HG03521 (cell line): ENCODE measurements around the gene AGBL4.
A peak's percentile ranks its signal among the peaks of the same experiment; 100 is the strongest.

Experiments
- ATAC-seq: cut with Tn5 transposase; IDR thresholded peaks from one replicate; pipeline ENCODE4 v1.9.1; 2021; ENCODE audit warnings: mild to moderate bottlenecking, moderate library complexity; ENCODE audit not compliant: unreplicated experiment

The AGBL4 gene

DNA sequence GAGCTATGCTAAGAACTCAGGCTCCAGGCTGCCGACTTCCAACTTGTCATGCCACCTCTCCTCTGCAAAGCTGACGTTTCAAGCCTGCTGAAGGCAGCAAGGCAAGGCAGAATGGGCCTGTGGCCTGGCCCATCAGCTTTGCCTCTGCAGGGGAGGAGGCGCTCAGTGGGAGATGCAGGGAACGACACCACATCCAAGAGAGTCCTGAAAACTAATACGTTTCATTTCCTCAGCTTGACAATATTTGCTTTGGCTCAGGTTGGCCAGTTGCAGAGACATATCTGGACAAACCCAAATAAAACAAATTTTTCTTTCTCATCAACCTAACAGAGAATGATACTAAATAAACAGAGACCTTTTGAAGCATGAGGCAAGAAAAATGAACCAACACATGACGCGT, 1282.4 kb downstream of the AGBL4 start:
- no peak for ATAC-seq

DNA sequence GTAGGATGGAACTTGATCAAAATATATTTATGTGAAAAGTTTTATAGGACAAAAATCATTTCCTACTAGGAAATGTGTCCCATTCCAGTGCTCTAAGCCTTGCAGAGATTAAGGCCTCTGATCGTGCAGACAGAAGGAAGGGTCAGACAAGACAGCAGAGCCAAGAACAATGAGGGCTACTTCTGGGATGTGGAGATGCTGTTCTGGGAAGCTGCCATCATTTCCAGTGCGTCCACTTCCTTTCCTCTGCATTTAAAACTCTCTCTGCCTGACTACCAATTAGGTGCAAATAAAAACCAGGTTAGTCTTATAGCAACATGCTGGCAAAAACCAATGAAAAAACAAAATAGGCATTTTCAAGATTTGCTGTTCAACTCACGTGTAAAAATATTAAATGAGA, 1283.1 kb downstream of the AGBL4 start:
- no peak for ATAC-seq

DNA sequence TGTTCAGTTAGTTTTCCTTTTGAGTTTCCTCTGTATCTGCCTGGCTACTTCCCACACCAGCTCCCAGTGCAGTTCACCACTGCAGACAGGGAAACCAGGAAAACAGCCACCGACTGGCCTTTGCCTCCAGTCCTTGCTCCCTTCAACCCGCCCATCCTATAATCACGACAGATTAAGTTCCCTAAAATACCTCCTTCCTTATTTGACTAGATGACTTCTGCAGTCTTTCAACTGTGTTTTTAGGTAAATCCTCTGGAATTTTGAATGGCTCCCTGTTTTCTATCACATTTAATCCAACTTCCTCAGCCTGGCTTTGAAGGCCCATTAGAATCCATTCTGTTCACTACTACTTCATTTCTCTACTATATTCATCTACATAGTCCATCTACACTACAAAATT, 1284.7 kb downstream of the AGBL4 start:
- ATAC-seq, result no peak

DNA sequence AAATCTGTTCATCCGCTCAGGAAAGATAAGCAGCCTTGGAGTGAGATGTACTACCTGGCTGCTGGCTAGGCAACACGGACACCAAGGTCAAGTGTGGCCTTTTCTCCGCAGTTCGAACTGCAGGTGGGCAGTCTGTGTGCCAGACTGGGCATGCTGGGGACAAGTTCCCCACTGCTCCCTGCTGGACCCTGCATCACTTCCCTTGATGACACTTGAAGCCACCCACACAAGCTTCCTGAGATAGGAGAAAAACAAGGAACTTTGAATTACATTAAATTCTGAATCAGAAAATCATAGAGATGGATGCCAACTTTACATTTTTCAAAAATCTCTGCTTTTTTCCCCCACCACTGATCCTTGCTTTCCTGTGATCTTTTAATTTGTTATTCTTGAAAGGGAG, 1285.4 kb downstream of the AGBL4 start:
- no peak for ATAC-seq

DNA sequence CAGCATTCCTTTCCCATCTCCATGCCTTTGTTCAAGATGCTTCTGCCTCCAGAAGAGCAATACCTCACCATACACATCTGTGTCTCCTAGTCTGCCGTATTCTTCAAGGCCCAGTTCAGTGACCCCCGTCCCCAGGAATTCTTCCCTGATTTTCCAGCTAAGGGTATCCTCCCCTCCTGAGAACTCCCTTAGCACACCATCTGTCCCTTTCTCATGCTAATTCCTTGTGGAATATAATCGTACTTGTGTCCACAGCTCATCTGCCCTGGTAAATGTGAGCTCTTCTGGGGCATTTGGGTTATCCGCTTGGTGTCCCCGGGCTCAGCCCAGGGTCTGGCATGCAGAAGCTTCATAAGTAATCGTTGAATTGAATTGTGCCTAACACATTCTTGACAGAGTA, 1288.0 kb downstream of the AGBL4 start:
- ATAC-seq, result no peak

DNA sequence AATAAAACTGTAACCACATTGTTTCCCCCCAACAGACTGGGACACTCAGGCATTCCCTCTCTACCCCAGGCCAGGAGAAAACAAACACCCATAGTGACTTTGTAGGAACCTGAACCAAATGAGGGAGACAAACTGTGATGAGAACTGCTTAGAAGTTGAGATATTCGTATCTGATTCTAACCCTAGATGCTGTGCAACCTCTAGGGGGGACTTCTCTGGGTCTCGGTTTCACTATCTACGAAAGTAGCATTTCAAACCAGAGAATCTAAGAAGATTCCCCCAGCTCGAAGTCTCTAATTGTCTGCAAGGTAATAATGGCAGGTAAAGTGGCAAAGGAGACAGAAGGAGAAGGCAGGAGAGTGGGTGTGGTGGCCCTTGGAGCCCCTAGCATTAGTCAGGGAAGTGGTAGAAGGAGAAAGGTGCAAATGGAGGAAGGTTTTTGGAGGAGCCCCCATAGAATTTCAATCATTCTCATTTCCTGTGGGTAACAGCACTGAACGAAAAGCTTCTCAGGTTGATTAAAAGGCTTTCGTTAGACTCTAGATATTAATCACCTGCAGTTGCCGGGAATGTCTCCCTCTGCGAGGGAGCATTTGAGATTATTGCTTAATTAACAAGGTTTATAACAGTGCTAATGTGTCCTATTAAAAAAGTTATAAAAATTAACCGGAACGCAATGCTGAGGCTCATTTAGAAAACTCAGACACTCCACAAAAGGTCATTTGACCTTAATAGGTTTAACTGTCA, 1293.4 kb downstream of the AGBL4 start:
- peak; percentile 78 for ATAC-seq

DNA sequence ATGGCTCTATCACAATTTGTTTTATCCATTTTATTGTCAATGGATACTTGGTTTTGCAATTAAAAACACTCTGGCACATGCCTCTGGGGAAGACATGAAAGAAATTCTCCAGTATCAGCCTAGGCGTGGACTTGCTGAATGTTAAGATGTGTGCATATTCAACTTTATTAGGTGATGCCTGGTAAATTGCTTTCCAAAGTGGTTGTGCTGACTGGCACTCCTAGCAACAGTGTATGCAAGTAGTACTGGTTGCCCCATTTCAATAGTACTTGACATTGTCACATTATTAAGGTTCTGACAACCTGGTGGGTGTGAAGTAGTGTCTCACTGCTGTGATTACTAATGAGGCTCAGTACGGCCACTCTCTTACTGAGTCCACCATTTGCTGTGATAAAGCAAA, 1295.2 kb downstream of the AGBL4 start:
- no peak for ATAC-seq

DNA sequence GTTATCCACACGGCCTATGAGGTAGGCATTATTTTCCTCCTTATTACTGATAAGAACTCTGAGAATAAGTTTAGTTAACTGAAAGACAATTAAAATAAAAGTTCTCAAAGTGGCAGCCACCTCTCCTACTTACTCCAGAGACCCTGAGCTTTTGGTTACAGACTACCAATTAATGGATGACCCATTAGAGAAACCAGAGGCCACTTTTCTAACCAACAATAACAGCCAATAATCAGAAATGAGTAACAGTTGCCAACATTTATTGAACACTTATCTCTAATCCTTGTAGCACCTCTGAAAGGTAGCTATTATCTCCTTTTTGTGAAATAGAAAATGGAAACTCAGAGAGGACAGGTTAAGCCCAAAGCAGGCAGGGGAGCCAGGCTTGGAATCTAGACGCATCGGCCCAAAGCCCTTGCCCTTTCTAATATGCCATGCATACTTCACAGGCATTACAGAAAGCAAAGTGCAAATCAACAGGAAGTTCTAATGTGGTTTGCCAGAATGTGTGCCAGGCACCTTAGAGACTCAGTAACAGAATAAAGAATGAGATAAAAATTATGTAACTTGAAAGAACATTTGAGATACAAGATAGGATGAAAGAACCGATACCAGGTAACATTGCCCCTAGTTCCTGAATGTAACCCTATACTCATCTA, 1297.1 kb downstream of the AGBL4 start:
- ATAC-seq, result no peak

DNA sequence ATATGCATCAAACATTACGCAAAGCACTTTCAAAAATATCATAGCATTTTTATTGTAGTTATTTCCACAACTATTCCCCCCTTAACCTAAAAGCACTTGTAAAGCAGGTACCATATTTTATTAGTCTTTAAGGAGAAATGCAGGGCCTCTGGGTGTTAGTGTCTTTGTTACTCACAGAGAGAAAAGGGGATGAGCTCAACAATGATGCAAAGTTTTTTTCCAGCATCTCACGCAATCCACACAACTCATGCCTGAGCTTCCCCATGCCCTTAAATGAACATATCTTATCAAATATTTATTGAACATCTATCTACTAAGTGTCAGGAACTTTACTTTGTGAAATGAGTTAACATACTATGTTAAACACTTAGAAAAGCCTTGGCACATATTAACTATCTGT, 1297.6 kb downstream of the AGBL4 start:
- no peak for ATAC-seq

DNA sequence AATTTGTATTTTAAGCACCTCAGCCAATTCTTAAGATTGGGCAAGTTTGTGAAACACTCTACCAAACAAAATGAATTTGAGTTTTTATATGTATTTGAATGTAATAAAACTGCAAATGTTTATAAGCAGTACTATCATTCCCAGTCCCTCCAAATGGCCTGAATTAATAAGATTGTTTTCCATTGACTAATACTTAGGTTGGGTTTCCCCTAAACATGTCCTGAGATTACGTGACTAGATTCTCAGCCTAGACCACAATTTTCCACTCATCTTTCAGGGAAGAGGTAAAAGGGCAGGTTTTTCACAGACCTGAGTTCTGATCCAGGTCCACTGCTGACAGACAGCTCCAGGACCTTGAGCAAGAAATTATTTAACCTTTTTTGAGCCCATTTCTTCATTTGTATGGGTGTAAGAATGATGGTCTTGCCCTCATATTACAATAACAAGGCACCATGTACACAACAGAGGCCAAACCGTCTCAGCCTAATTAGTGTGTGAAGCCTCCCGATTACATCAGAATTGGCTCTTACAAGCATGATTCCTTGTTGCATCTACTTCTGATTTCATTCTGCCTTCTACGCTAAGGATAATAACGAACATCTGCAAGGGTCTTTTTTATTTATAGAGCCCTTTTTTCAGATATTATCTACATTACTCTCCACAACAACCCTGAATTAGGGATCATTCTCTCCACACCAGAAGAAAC, 1298.3 kb downstream of the AGBL4 start:
- ATAC-seq, result no peak

DNA sequence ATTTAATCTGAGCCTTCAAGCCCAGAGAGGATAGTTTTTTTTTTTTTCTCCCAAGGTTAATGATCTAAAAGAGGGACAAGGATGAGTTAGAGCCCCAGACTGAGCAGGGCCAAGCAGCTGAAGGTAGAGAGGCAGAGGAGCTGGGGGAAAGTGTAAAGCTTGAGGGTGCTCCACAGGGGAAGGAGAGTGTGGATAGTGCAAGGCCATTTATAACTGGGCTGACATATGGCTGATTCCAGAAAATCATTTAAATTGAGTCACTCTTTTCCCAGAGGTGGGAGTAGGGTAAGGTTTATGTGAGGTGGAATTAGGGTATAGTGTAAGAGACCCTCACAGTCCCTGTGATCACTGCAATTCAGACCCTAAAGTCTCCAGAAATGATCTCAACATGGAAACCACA, 1302.8 kb downstream of the AGBL4 start:
- no peak for ATAC-seq

DNA sequence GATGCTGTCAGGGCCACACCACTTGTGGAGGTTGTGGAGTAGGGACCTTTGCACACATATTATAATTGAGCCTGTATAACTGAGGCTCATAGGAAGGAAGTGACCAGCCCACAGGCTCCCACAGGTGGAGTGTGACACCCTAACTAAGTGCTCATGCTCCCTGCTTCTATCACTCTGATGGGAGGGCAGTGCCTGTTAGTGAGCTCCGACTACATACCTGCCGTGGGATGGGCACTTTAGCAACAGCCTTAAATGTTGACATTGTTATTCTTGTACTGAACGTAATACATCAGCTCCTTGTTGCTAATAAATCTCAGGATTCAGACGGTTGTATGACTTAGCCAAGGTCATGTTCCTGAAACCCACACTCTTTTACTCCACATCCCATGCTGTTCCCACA, 1305.0 kb downstream of the AGBL4 start:
- ATAC-seq, result no peak

DNA sequence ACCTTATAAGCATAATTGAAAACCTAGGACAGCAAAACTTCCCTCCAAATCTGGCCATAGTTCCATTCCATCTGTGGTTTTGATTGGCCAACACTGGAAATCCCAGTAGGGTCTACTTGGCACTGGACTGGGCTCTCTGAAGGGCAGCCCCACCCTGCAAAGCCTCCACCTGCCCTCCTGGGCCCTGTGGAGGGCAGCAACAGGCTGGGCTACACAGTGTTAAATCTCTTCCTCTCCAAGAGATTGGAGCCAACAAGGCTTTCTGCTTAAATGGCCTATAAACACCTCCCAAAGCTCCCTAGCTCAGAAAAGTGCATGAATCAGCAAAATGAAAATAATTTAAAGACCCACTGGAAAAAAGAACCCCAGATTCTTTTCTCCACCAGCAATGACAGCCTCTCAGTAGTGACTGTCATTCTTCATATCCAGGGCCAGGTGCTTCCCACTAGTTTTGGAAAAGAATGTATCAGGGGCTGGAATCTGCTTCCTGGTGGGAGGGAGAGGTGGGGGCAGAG, 1305.6 kb downstream of the AGBL4 start:
- ATAC-seq, result no peak

DNA sequence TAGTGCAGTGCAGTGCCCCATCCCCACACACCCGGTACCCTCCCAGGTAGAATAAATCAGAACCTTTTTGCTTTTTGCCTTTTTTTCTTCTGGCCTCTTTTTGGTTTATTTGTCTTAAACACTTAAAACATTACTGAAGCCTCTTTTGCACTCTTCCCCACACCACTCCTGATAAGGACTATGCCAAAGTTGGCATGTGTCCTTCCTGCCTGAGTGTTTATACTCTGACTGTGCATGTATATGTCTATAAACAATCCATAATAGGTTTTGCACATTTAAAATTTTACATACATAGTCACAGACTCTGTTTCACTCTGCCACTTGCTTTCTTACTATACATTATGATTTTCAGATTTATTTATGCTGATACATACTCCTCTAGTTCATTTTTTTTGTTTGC, 1306.7 kb downstream of the AGBL4 start:
- ATAC-seq, result no peak

DNA sequence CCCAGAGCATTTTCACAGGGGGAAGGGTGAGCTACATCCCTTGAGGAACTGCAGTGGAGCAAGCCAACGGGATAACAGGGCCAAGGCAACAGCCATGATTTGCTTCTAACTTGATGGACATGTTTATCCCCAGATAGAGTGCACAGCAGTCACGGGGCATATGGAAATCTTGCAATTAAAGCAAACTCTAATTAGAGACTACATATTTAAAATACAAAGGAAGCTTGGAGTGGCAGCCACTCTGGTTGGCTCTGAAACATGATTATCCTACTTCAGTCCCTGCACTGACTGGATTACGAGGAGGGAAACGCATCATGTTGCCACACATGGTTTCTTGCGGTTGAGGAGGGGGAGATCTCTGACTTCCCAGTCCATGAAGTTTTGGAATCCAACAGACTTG, 1307.8 kb downstream of the AGBL4 start:
- no peak for ATAC-seq

DNA sequence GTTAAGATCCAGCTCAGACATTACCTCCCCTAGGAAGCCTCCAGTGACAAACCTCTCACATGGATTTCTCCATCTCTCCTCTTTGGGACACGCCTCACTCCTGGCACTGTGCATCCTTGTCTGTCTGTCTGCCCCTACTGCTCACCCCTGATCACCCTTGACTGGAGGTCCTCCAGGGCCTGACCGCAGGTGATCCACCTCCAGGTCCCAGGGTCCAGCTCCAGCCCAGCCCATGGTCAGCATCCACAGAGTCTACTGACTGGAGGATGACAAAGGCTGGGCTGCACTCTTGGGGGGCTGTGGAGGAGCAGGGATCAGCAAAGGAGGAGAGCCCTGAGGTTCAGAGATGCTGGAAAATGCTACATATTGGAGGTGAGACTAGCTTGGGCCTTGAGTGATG, 1312.8 kb downstream of the AGBL4 start:
- no peak for ATAC-seq

DNA sequence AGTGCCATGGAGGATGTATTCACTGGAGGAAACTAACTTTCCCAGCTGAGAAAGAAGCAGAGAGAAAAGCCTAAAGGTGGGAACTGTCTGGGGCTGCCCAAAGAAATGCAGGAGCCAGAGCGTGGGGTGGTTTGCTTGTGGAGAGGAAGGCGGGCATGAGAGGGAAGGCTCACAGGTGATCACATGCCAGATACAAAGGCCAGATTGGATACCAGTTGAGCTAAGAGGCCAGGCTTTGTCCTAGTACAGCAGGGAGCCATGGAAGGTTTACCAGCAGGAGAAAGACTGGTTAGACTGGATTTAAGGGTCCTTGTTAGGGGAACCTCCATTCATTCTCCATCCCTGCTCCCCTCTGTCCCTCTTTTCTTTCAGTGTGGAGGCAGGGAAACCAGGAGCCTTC, 1313.4 kb downstream of the AGBL4 start:
- no peak for ATAC-seq

DNA sequence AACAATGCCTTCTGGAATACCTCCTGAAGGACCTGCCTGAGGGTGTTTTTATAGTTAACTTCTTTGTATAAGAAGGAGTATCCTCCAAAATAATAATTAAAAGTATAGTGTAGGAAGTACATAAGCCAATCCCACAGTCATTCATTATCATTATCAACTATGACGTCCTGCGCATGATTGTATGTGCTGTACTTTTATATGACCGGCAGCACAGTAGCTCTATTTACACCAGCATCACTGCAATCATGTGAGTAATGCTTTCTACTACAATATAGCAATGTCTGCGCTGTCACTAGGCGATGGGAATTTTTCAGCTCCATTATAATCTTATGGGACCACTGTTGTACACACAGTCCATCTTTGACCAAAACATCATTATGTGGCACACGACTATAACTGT, 1319.0 kb downstream of the AGBL4 start:
- no peak for ATAC-seq

DNA sequence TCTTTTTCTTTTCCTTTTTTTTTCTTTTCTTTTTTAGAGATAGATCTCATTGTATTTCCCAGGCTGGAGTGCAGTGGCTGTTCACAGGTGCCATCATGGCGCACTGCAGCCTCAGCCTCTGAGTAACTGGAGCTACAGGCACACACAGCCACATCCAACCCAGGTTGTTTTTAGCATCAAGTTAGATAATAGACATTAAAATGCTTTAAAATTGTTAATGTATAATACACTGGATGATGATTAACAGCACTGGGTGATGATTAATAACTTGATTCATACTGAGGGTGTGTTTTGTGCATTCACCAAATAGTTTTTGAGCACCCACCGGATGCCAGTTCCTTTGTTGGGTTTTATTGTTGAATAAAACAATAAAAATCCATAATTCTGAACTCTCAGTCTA, 1322.3 kb downstream of the AGBL4 start:
- ATAC-seq, result no peak

DNA sequence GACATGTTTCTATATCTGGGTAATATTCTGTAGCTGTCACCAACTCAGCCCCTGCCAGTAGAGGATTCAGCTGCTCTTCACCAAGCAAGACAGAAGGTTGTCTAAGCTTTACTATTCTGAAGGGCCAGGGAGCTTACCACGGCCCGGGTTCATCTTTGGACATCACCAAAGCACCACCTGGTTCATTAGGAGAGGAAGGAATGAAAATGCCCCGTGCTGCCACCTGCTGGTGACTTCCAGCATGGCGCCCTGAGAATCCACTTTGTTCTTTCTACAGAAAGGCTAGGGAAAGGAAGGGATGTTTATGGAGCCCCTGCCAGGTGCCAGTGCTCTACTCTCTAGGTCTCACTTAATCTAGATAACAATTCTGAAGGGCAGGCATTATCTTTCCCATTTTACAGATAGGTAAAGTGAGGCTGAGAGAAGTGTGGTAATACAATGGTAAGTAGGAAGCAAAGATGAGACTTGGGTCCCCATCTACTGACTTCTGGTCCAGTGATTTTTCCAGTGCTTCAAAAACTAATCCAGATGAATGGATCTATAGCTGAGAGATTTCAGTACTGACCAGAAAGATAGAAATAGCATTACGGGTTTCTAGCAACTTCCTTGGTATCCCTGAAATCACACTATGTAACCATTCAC, 1326.6 kb downstream of the AGBL4 start:
- ATAC-seq, result peak; percentile 52

DNA sequence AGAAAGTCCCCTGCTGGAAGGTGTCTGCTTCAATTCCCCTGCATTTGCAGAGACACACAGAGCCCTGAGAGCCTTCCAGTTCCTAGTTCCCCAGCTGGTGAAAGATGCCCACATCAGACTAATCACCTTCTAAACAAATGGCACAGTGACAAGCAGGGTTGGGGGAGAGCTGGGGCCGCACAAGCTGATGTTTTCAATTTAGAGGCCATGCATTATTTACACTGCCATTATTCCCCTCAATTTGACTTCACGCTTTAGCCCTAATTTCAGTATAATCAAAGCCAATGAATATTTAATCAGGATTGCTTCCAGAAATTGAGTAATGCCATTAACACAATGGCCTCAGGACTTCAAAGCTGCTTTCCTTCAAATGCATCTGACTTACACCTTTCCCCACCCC, 1328.6 kb downstream of the AGBL4 start:
- ATAC-seq, result no peak
